Measurements from ENCODE around the gene ENG.

Gene ENG

DNA sequence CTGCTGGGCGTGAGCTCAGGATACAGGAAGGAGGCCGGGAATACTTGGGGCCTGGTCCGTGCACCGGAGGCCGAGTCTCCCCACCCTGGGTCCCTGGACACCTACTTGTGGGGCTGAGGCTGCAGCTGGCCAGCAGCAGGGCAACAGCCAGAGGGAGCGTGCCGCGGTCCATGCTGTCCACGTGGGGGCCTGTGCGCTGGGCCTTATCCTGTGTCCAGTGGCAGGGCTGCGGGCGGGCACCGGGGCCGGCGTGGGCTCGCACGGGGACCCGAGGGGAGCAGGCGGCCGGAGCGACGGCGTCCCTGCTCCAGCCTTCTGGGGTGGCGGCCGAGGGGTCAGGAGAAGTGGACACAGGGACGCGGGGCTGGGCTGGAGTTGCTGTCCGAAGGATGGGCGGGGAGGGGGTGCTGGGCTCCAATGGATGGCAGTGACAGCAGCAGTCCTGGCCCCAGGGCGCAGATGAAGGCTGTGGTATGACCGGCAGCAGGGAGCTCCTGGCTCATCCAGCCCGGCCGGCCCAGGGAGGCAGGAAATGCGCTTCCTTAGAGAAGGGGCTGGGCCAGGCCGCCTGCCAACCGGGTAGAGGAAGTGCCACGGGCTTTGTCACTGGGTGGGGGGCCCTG lies at the start of gene ENG:
Gene ENG (minus strand): TSS at position 475 of the 623 bp plus-strand sequence. CDS start 303 bp downstream, at position 172.
- TF ChIP-seq, protein P1, sequence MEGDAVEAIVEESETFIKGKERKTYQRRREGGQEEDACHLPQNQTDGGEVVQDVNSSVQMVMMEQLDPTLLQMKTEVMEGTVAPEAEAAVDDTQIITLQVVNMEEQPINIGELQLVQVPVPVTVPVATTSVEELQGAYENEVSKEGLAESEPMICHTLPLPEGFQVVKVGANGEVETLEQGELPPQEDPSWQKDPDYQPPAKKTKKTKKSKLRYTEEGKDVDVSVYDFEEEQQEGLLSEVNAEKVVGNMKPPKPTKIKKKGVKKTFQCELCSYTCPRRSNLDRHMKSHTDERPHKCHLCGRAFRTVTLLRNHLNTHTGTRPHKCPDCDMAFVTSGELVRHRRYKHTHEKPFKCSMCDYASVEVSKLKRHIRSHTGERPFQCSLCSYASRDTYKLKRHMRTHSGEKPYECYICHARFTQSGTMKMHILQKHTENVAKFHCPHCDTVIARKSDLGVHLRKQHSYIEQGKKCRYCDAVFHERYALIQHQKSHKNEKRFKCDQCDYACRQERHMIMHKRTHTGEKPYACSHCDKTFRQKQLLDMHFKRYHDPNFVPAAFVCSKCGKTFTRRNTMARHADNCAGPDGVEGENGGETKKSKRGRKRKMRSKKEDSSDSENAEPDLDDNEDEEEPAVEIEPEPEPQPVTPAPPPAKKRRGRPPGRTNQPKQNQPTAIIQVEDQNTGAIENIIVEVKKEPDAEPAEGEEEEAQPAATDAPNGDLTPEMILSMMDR (IDR thresholded peaks at IDR 0.05; ENCODE audit: low read depth, low read length): no peak
- peak within 1 kb of the TSS; percentile 82 for H3K4me3 ChIP-seq (ENCODE audit: low read depth, low read length)

DNA sequence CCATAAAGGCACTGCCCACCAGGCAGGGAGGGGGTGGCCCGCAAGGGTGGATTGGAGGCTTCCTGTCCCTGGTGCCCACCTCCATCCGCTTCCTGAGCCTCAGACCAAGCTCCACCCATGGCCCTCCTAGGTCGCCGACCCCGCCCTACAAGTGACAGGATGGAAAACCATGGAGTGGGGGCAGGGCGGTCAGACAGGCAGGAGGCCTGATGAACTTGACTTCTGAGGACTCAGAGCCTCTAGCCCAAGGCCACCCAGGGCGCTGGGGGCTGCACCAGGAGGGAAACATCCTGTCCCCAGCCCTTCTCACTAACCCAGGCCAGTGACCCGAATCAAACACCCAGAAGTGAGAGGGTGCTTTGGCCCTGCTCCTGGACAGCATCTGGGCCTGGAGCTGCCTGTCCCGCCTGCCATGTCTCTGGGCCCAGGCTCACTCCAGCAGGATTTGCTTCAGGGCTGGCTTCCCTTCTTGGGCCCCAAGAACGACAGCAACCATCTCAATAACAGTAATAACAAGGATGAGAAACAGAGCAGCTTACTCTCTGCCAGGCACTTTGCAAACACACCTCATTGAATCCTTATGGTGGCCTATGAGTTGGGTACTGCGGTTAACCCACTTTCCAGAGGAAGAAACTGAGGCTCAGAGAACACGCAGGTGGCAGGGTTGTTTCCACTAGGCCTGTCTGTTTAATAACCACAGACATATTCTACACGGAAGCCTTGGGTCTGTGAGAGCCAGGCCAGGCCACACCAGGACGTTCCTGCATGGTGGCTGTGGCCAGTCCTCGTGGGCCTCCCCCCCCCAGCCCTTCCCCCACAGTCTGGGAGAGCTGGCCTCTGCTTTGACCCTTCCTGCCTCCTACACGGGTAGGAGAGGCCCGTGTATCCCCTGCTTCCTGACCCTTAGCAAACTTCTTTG lies 49.4 kb upstream of the ENG start:
- H3K4me3 ChIP-seq (ENCODE audit: low read depth, low read length): no peak overlapping the region
- TF ChIP-seq, protein P1 (IDR thresholded peaks at IDR 0.05; ENCODE audit: low read depth, low read length): no peak

DNA sequence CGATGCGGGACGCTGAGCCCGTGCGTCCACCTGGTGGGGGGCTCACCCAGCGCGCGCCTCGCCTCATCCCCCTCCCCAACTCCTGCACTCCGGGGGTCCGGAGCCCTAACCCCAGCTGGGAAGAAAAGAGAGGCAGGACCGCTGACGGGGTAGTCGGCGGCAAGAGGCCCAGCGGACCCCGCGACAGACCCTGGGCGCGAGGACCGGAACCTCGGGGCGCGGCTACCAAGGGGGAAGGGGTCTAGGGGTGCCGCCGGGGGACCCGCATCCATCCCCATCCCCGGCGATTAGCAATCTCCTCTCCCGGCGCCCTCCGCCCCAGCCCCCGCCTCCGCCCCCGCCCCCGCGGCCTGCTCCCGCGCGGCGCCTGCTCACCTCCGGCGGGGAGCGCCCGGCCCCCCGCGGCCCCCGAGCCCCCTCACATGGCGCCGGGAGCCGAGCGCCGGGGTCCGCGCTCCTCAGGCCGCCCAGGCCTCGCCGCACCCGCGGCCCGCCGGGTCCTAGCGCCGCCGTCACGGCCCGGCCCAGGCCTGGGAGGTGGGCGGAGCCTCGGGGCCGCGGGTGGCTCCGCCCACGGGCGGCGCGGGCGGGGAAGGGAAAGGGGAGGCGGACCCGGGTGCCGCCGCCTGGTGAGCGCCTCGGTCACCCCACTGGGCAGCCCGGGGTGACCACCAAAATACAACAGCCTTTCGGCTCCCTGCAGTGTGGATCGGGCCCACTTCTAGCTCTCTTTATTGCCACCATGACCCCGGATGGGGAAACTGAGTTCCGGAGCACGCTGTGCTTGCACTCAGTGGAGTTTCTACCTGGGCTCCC lies 44.9 kb upstream of the ENG start, which contains the start of gene ST6GALNAC6:
Gene ST6GALNAC6 (minus strand): TSS at position 476 of the 816 bp plus-strand sequence. CDS start 1,622 bp downstream, outside the sequence.
- TF ChIP-seq, protein P1 (IDR thresholded peaks at IDR 0.05; ENCODE audit: low read depth, low read length): no peak
- H3K4me3 ChIP-seq (ENCODE audit: low read depth, low read length): peak within 1 kb of the TSS; percentile 90

DNA sequence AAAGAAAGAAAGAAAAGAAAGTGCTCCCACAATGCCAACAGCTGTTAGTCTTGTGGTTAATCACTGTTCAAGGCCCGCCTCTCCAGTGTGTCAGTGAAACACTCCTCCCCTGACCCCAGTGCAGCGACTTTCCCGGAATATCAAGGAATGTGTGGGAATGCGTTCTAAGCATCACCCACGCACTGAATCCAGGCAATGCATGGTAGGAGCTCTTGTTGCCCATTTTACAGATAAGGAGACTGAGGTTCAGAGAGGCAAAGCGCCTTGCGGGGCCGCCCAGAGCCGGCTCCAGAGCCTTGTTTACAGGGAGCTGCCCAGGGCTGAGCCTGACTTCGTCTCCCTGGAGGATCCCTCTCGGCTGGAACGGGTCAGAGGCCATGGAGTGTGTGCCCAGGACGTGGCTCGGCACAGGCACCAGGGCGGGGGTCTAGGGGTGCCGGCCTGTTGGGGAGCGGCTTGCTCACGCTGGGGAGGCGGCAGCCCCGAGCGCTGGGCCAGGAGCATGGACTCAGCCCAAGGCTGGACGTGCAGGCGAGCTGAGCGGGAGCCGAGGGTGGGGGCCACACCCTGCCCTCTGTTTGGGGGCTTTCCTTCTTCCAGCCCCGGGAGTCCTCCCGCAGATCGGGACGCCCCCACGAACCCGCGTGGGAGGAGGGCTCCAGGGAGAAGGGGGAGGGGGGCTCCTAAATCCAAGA lies 44.1 kb upstream of the ENG start:
- TF ChIP-seq, protein P1 (IDR thresholded peaks at IDR 0.05; ENCODE audit: low read depth, low read length): no peak
- peak overlapping the region; percentile 90 for H3K4me3 ChIP-seq (ENCODE audit: low read depth, low read length)

DNA sequence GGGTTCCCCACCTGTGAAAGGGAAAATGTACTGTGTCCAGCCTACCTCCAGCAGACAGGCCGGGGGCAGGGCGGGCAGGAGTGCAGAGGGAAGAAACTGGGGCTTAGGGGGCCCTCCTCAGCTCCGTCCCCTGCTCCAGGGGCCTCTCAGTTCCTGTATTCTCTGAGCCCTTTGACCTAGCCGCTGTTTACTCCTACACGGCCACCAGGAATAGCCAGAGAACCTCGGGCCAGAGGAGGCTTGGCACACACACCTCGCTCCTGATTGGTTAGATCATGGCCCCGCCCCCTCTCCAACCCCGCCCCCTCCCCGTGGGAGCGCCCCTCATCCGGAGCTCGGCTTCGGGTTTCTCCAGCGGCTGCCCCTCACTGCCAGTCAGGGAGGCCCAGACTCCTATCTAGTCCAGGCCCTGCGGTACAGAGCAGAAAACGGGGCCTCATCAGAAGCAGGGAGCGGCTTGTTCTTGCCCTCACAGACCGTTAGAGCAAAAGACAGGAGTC lies 42.8 kb upstream of the ENG start:
- TF ChIP-seq, protein P1 (IDR thresholded peaks at IDR 0.05; ENCODE audit: low read depth, low read length): no peak
- peak overlapping the region; percentile 8; the same call in 1 of the 2 replicates for H3K4me3 ChIP-seq (ENCODE audit: low read depth, low read length)

DNA sequence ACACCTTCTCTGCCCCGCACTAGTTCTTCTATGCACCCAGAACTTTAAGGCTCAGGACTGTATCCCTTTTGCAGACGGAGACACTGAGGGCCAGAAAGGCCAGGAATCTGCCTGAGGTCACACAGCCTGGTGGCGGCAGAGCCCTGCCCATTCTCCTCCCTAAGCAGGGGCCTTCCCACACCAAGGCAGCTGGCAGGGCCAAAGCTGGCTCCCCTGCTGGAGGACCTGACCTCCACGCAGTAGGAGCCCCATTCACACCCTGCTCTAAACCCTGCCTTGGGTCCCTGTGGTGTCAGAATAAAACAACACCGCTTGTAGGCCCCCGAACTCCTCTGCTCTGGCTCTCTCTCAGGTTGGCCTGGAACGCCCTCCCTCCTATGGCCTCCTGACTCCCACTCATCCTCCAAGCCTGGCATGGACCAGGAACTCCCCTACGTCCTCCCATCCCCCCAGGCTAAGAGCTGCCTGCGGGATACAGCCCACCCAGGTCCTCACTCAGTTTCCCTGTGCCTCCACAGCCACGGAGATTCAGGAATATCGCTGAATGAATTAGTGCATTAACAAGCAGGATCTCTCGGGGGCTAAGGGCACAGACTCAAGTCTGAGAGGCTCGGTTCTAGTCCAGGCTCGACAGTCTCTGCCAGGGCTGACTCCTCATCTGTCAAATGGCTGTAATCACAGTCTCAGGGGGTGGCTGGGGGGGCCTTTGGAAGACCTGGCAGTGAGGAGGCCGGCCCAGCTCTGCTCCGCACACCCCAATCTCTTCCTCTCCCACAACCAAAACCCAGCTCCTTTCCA lies 42.1 kb upstream of the ENG start:
- H3K4me3 ChIP-seq (ENCODE audit: low read depth, low read length): peak overlapping the region; percentile 8; the same call in 1 of the 2 replicates
- TF ChIP-seq, protein P1 (IDR thresholded peaks at IDR 0.05; ENCODE audit: low read depth, low read length): no peak

Data from WI38 (cell line).